OCI-LY1 (cell line): Measurements from ENCODE around the gene TMEM87A.

Experiments
- H2AFZ ChIP-seq: fragments of 200-600 bp; sonication (generic), shearing (Covaris generic); 2 replicates; pipeline ENCODE4 v1.6.0; 2014; ENCODE audit warnings: antibody characterized with exemption, mild to moderate bottlenecking, low read length
- H3F3A ChIP-seq: fragments of 200-600 bp; sonication (generic), shearing (Covaris generic); 2 replicates; pipeline ENCODE4 v1.6.0; 2014; ENCODE audit warnings: mild to moderate bottlenecking, antibody characterized with exemption, low read length, moderate library complexity; ENCODE audit not compliant: insufficient read depth
- H3K27ac ChIP-seq: fragments of 200-600 bp; sonication (generic); 2 replicates; pipeline ENCODE4 v1.5.1; 2014; ENCODE audit warnings: low read length, mixed run types, mild to moderate bottlenecking, low read depth; ENCODE audit not compliant: poor library complexity, severe bottlenecking
- H3K27me3 ChIP-seq: fragments of 200-600 bp; sonication (generic); 2 replicates; pipeline ENCODE4 v1.6.0; 2014; ENCODE audit warnings: antibody characterized with exemption, mild to moderate bottlenecking, low read length, moderate library complexity; ENCODE audit not compliant: insufficient read depth
- H3K36me3 ChIP-seq: fragments of 200-600 bp; sonication (generic); 2 replicates; pipeline ENCODE4 v1.6.1; 2014; ENCODE audit warnings: mild to moderate bottlenecking, antibody characterized with exemption, low read length, moderate library complexity, mixed read lengths; ENCODE audit not compliant: insufficient read depth
- H3K4me1 ChIP-seq: fragments of 200-600 bp; sonication (generic); 2 replicates; pipeline ENCODE4 v1.5.1; 2014; ENCODE audit warnings: mild to moderate bottlenecking, low read length, moderate library complexity; ENCODE audit not compliant: insufficient read depth, severe bottlenecking
- H3K4me2 ChIP-seq: fragments of 200-600 bp; sonication (generic), shearing (Covaris generic); 2 replicates; pipeline ENCODE4 v1.6.1; 2014; ENCODE audit warnings: low read length
- H3K4me3 ChIP-seq: fragments of 200-600 bp; sonication (generic); 2 replicates; pipeline ENCODE4 v1.5.1; 2014; ENCODE audit warnings: low read length, low read depth, mild to moderate bottlenecking, mixed read lengths; ENCODE audit not compliant: poor library complexity, severe bottlenecking
- H3K79me2 ChIP-seq: fragments of 200-600 bp; shearing (Covaris generic); 2 replicates; pipeline ENCODE4 v1.6.1; 2016; ENCODE audit warnings: mixed run types, low read length, mixed read lengths; ENCODE audit not compliant: insufficient read depth
- H3K9ac ChIP-seq: fragments of 200-600 bp; sonication (generic), shearing (Covaris generic); 2 replicates; pipeline ENCODE4 v1.6.1; 2014; ENCODE audit warnings: mild to moderate bottlenecking, low read length, mixed read lengths
- H3K9me2 ChIP-seq: fragments of 200-600 bp; sonication (generic), shearing (Covaris generic); 2 replicates; pipeline ENCODE4 v1.6.1; 2014; ENCODE audit warnings: low read depth, mild to moderate bottlenecking, low read length, mixed read lengths
- H3K9me3 ChIP-seq: fragments of 200-600 bp; shearing (Covaris generic); 2 replicates; pipeline ENCODE4 v1.6.1; 2014; ENCODE audit warnings: low read length, mixed read lengths
- H4K20me1 ChIP-seq: fragments of 200-600 bp; sonication (generic), shearing (Covaris generic); 2 replicates; pipeline ENCODE4 v1.6.0; 2016; ENCODE audit warnings: mild to moderate bottlenecking, low read length; ENCODE audit not compliant: insufficient read depth
- EZH2 ChIP-seq: fragments of 200-600 bp; sonication (generic), shearing (Covaris generic); IDR thresholded peaks from 2 replicates; pipeline ENCODE4 v1.8.0; 2017; ENCODE audit warnings: borderline replicate concordance, mixed run types, mild to moderate bottlenecking, antibody characterized with exemption, low read length, moderate library complexity, mixed read lengths
- TF ChIP-seq, protein P1 (sequence below): fragments of 200-600 bp; sonication (generic), shearing (Covaris generic); IDR thresholded peaks from 2 replicates; pipeline ENCODE4 v1.5.1; 2017; ENCODE audit warnings: mild to moderate bottlenecking, antibody characterized with exemption, low read length, moderate library complexity, mixed read lengths

TMEM87A gene

GRCh38 chr15:42315521-42315920 is 42.3 kb upstream of the TMEM87A start:
- Histone ChIP-seq H3K79me2 (no peaks in the 10 kb centered on the region), H2AFZ (no peak overlapping the region), H3K27ac (no peak overlapping the region), H3K27me3 (no peaks in the 10 kb centered on the region), H3K9me2 (no peaks in the 10 kb centered on the region), H3K4me1 (no peaks in the 10 kb centered on the region), H4K20me1 (no peaks in the 10 kb centered on the region), H3K4me3 (no peak overlapping the region), H3K9ac (no peak overlapping the region), H3F3A (no peaks in the 10 kb centered on the region), H3K9me3 (no peaks in the 10 kb centered on the region), H3K4me2 (no peak overlapping the region), H3K36me3 (no peaks in the 10 kb centered on the region)
- no peak for TF ChIP-seq EZH2
- TF ChIP-seq, protein P1, sequence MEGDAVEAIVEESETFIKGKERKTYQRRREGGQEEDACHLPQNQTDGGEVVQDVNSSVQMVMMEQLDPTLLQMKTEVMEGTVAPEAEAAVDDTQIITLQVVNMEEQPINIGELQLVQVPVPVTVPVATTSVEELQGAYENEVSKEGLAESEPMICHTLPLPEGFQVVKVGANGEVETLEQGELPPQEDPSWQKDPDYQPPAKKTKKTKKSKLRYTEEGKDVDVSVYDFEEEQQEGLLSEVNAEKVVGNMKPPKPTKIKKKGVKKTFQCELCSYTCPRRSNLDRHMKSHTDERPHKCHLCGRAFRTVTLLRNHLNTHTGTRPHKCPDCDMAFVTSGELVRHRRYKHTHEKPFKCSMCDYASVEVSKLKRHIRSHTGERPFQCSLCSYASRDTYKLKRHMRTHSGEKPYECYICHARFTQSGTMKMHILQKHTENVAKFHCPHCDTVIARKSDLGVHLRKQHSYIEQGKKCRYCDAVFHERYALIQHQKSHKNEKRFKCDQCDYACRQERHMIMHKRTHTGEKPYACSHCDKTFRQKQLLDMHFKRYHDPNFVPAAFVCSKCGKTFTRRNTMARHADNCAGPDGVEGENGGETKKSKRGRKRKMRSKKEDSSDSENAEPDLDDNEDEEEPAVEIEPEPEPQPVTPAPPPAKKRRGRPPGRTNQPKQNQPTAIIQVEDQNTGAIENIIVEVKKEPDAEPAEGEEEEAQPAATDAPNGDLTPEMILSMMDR: no peak

DNA sequence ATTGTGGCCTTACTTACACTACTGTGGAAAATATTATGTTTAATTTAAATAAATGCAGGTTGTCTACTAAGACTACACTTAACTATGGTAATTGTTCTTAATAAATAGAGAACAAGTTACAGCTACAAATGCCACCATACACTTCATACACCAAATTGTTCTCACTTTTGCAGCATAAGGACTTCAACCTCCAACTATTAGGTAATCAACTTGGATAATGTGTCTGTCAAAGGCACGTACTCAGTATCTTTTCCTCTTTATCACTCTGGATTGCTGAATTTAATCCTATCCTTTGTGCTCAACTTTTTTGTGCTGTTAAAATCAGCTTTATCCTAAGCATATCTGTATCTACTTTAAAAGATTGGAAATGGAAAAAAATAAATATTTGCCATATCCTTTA is 41.6 kb upstream of the TMEM87A start:
- no peaks in the 10 kb centered on the region for H3K36me3 ChIP-seq
- no peaks in the 10 kb centered on the region for H3K9me3 ChIP-seq
- no peaks in the 10 kb centered on the region for H4K20me1 ChIP-seq
- no peak overlapping the region for H2AFZ ChIP-seq
- no peak overlapping the region for H3K4me3 ChIP-seq
- H3F3A ChIP-seq: no peaks in the 10 kb centered on the region
- TF ChIP-seq EZH2: no peak
- TF ChIP-seq, protein P1: no peak
- H3K4me2 ChIP-seq: no peak overlapping the region
- no peaks in the 10 kb centered on the region for H3K79me2 ChIP-seq
- H3K9ac ChIP-seq: no peak overlapping the region
- H3K27ac ChIP-seq: no peak overlapping the region
- H3K4me1 ChIP-seq: no peaks in the 10 kb centered on the region
- no peaks in the 10 kb centered on the region for H3K9me2 ChIP-seq
- no peaks in the 10 kb centered on the region for H3K27me3 ChIP-seq

GRCh38 chr15:42313463-42313862 is 40.2 kb upstream of the TMEM87A start:
- Histone ChIP-seq H3F3A (no peaks in the 10 kb centered on the region), H3K27ac (no peak overlapping the region), H3K4me1 (no peaks in the 10 kb centered on the region), H3K4me3 (no peak overlapping the region), H3K9ac (no peak overlapping the region), H3K27me3 (no peaks in the 10 kb centered on the region), H3K36me3 (no peaks in the 10 kb centered on the region), H2AFZ (no peak overlapping the region), H3K9me3 (no peaks in the 10 kb centered on the region), H3K4me2 (no peak overlapping the region), H4K20me1 (no peaks in the 10 kb centered on the region), H3K79me2 (no peaks in the 10 kb centered on the region), H3K9me2 (no peaks in the 10 kb centered on the region)
- no peak for TF ChIP-seq EZH2
- TF ChIP-seq, protein P1: no peak
